Adrenal gland (tissue), 12 donors: ENCODE data around the gene TMEM9. TPM values are rescaled to one million over a fixed set of nuclear protein-coding genes. Genes with fewer than 3 reads are reported as not detected.

Experiments
- DNase-seq, 7 donors: peaks; one replicate each; pipeline ENCODE4 v3.0.0-alpha.2; 2019 to 2020
- H3K27ac ChIP-seq, 5 donors: fragments of 200-600 bp; sonication (generic) in 4 of 5; 1 replicate in 3 of 5; 2 replicates in 2 of 5; pipeline versions ENCODE4 v1.5.1 to v1.8.0; 2016 to 2020; ENCODE audit warnings: mild to moderate bottlenecking in 1 of 5
- H3K27me3 ChIP-seq: fragments of 200-600 bp; 2 replicates; pipeline ENCODE4 v1.8.0; 2021
- H3K36me3 ChIP-seq, 2 donors: fragments of 200-600 bp; replicated peaks in 1 of 2; 1 replicate in 1 of 2; 2 replicates in 1 of 2; pipeline versions ENCODE4 v1.5.1 to v1.8.0; 2018 to 2022
- H3K4me1 ChIP-seq, 2 donors: fragments of 200-600 bp; replicated peaks in 1 of 2; 1 replicate in 1 of 2; 2 replicates in 1 of 2; pipeline versions ENCODE4 v1.5.1 to v1.8.0; 2018 to 2021
- H3K4me3 ChIP-seq, 4 donors: fragments of 200-600 bp; sonication (generic) in 3 of 4; one replicate each; pipeline ENCODE4 v1.5.1; 2016 to 2018
- H3K9me3 ChIP-seq, 3 donors: fragments of 200-600 bp; sonication (generic) in 1 of 3; replicated peaks in 1 of 3; 1 replicate in 2 of 3; 2 replicates in 1 of 3; pipeline versions ENCODE4 v1.5.1 to v1.8.0; 2016 to 2021
- CTCF ChIP-seq, 6 experiments: fragments of 450-650 bp in 4 of 6; fragments of 200-600 bp in 2 of 6; sonication (generic) in 1 of 6; IDR thresholded peaks; 1 replicate in 5 of 6; 2 replicates in 1 of 6; pipeline versions ENCODE4 v1.5.1 to v1.8.0; 2016 to 2021; ENCODE audit warnings: antibody characterized with exemption in 6 of 6, mild to moderate bottlenecking in 2 of 6, moderate library complexity in 1 of 6
- POLR2A ChIP-seq, 2 donors: fragments of 450-650 bp; IDR thresholded peaks; one replicate each; pipeline ENCODE4 v1.6.1; 2017; ENCODE audit warnings: antibody characterized with exemption in 2 of 2, mild to moderate bottlenecking in 2 of 2, moderate library complexity in 1 of 2
- WGBS, 4 donors: extraction: QIAGEN DNeasy Blood & Tissue Kit in 2 of 4; methylation state at CpG; one replicate each; pipeline versions ENCODE4 v1.1.5 to v1.1.7; 2013 to 2017; 5-methylcytosine and 5-hydroxymethylcytosine counted together
- intact Hi-C, 2 donors: fragments of 100-400 bp; cut with DNase I; formaldehyde crosslinking; loops; one replicate each; pipeline versions ENCODE4 v1.14.1 to v1.15.0; 2022 to 2023
- polyA plus RNA-seq, 3 donors: library from polyadenylated mRNA; stranded (reverse); fragments of 200-250 nt in 2 of 3; fragments of 350-450 nt in 1 of 3; fragmentation: Illumina TruSeq in 1 of 3; extraction: RNeasy Lipid Tissue Mini Kit (QIAGEN cat#74804) in 1 of 3; gene quantifications; one replicate each; pipeline ENCODE4 v1.2.3, GENCODE V29; 2013 to 2014
- total RNA-seq, 9 donors: library from RNA; depleted of rRNA in 4 of 9; stranded (reverse); fragments of >200 nt in 4 of 9; fragments of 120-200 nt in 1 of 9; fragmentation: NEBNext Ultra II Directional in 1 of 9; extraction: Animal tissue kit (Norgen Biotek cat#: 25700) in 1 of 9; gene quantifications; one replicate each; pipeline versions ENCODE4 v1.1.0 to v1.2.4, GENCODE V29; 2013 to 2023
- donor health status: healthy with polysubstance abuse.
- donor health status: Bipolar disorder and iron deficiency.
- donor health status: DM: yes; HTN: yes; CAD: no.
- donor health status: DM: no; HTN: no; CAD: no.
- donor health status: DM: no; HTN: no; CAD: no.
- donor health status: DM: yes; HTN: yes; CAD: no.

TMEM9 gene
- total and polyA plus RNA-seq, 12 donors: 78.5 to 283 (median 127) TPM

- Histone ChIP-seq H3K4me3 (no peak overlapping the region), H3K27me3 (no peaks in the 10 kb centered on the region), H3K27ac (no peak overlapping the region), H3K4me1 (no peaks in the 10 kb centered on the region), H3K36me3 (no peaks in the 10 kb centered on the region), H3K9me3 (no peaks in the 10 kb centered on the region)
- TF ChIP-seq CTCF (IDR thresholded peaks at IDR 0.05) (no peak), POLR2A (IDR thresholded peaks at IDR 0.05) (no peak)
- 80 to 90% (median 85%) methylated on average over 17 of the region's 17 CpGs for WGBS, 4 donors
- intact Hi-C loops: no loop called here
- no peak for DNase-seq
Measured at GRCh38 chr1:201096977-201097856, 57.1 kb downstream of the TMEM9 start.

GRCh38 chr1:201096041-201096461, 58.2 kb downstream of the TMEM9 start:
- intact Hi-C loops: no loop called here
- WGBS, 4 donors: 60 to 87% (median 86%) methylated on average over 4 to 5 of the region's 5 CpGs
- DNase-seq: no peak
- Histone ChIP-seq H3K36me3 (no peaks in the 10 kb centered on the region), H3K4me3 (no peak overlapping the region), H3K9me3 (no peaks in the 10 kb centered on the region), H3K4me1 (no peaks in the 10 kb centered on the region), H3K27me3 (no peaks in the 10 kb centered on the region), H3K27ac (no peak overlapping the region)
- TF ChIP-seq POLR2A (IDR thresholded peaks at IDR 0.05) (no peak), CTCF (IDR thresholded peaks at IDR 0.05) (no peak)

- Histone ChIP-seq H3K36me3 (no peaks in the 10 kb centered on the region), H3K27me3 (no peaks in the 10 kb centered on the region), H3K27ac (no peak overlapping the region), H3K9me3 (no peaks in the 10 kb centered on the region), H3K4me3 (no peak overlapping the region), H3K4me1 (no peaks in the 10 kb centered on the region)
- TF ChIP-seq CTCF (IDR thresholded peaks at IDR 0.05): no peak
- TF ChIP-seq POLR2A (IDR thresholded peaks at IDR 0.05): no peak
- intact Hi-C loops: no loop called here
- WGBS, 4 donors: 90 to 100% (median 96%) methylated on average over 2 of the region's 2 CpGs
- DNase-seq: no peak
Measured at GRCh38 chr1:201095581-201095980, 58.7 kb downstream of the TMEM9 start.

GRCh38 chr1:201094832-201095231, 59.4 kb downstream of the TMEM9 start:
- no peak overlapping the region for H3K4me3 ChIP-seq
- no peaks in the 10 kb centered on the region for H3K36me3 ChIP-seq
- no peaks in the 10 kb centered on the region for H3K27me3 ChIP-seq
- H3K9me3 ChIP-seq: no peaks in the 10 kb centered on the region
- no peak for DNase-seq
- H3K4me1 ChIP-seq: no peaks in the 10 kb centered on the region
- WGBS, 4 donors: 49 to 64% (median 57%) methylated on average over 3 to 4 of the region's 4 CpGs
- intact Hi-C loops: no loop called here
- TF ChIP-seq POLR2A (IDR thresholded peaks at IDR 0.05) (no peak), CTCF (IDR thresholded peaks at IDR 0.05) (no peak)
- no peak overlapping the region for H3K27ac ChIP-seq
